Panc1 (cell line): Measurements from ENCODE around the gene FAR2. TPM values are rescaled to one million over a fixed set of nuclear protein-coding genes. Genes with fewer than 3 reads are reported as not detected.

Source experiments
- ATAC-seq: fragments of 200-7000 bp; cut with Tn5 transposase; 2 replicates; pipeline ENCODE4 v1.9.1; 2020; ENCODE audit warnings: mild to moderate bottlenecking, moderate library complexity
- BruUV-seq: library from RNA; stranded (reverse); fragments of 400-500 nt; replicated peaks from 2 replicates; lab custom pipeline; 2021; lab: Mats Ljungman, UMichigan
- CTCF ChIA-PET: fragments of 300-600 bp; sonication (Branson Sonifier 250); formaldehyde crosslinking; loops from one replicate; lab custom pipeline; 2022; ENCODE audit warnings: antibody characterized with exemption; lab: Charles Lee
- POLR2A ChIA-PET: fragments of 300-600 bp; sonication (Branson Sonifier 250); formaldehyde crosslinking; loops from one replicate; lab custom pipeline; 2022; ENCODE audit warnings: antibody characterized with exemption; lab: Charles Lee
- DNase-seq: peaks from one replicate; pipeline ENCODE4 v3.0.0-alpha.2; 2010; ENCODE audit warnings: low read depth, low spot score
- H3K27ac ChIP-seq: 2 replicates; pipeline ENCODE4 v1.5.1; 2011; ENCODE audit warnings: mild to moderate bottlenecking, low read length, inconsistent platforms
- H3K27me3 ChIP-seq: fragments of 200-500 bp; sonication (Bioruptor generic); 2 replicates; pipeline ENCODE4 v1.6.0; 2014; ENCODE audit warnings: low read length, inconsistent platforms; ENCODE audit not compliant: control insufficient read depth, insufficient read depth
- H3K36me3 ChIP-seq: fragments of 200-500 bp; sonication (Bioruptor generic); 2 replicates; pipeline ENCODE4 v1.5.1; 2014; ENCODE audit warnings: inconsistent platforms, mild to moderate bottlenecking, low read length, moderate library complexity; ENCODE audit not compliant: control insufficient read depth, insufficient read depth
- H3K4me1 ChIP-seq: 2 replicates; pipeline ENCODE4 v1.5.1; 2011; ENCODE audit warnings: inconsistent platforms, mild to moderate bottlenecking, low read length, moderate library complexity; ENCODE audit not compliant: control insufficient read depth, insufficient read depth
- H3K4me3 ChIP-seq, 2 experiments: 2 replicates each; pipeline ENCODE4 v1.5.1; 2011 to 2012; ENCODE audit warnings: low read depth in 2 of 2, low read length in 2 of 2, mild to moderate bottlenecking in 2 of 2, inconsistent platforms in 1 of 2, moderate library complexity in 1 of 2
- H3K9me3 ChIP-seq: fragments of 200-500 bp; sonication (Bioruptor generic); 2 replicates; pipeline ENCODE4 v1.5.1; 2014; ENCODE audit warnings: low read depth, mild to moderate bottlenecking, inconsistent platforms, low read length, moderate library complexity; ENCODE audit not compliant: control insufficient read depth, insufficient read depth
- POLR2AphosphoS5 ChIP-seq: IDR thresholded peaks from 2 replicates; pipeline ENCODE4 v1.6.1; 2012; ENCODE audit warnings: mild to moderate bottlenecking, low read depth, low read length, moderate library complexity
- SIN3A ChIP-seq: IDR thresholded peaks from 2 replicates; pipeline ENCODE4 v1.6.1; 2012; ENCODE audit warnings: low read depth, mild to moderate bottlenecking, low read length, moderate library complexity, borderline replicate concordance; ENCODE audit not compliant: insufficient read depth
- TCF7L2 ChIP-seq: IDR thresholded peaks from 2 replicates; pipeline ENCODE4 v1.6.1; 2011; ENCODE audit warnings: mild to moderate bottlenecking, low read depth, low read length, inconsistent platforms
- in situ Hi-C: cut with HindIII; loops from 2 replicates; pipeline ENCODE4 v1.10.0; 2016; ENCODE audit warnings: low sequenced_read_pairs, low pct_unique_long_range_greater_than_20kb
- intact Hi-C: fragments of 100-400 bp; cut with micrococcal nuclease; formaldehyde crosslinking; loops from one replicate; pipeline ENCODE4 v1.10.0; 2022; ENCODE audit not compliant: unreplicated experiment
- total RNA-seq: library from RNA; stranded (reverse); gene quantifications from one replicate; pipeline ENCODE4 v1.2.1, GENCODE V29; 2021; ENCODE audit not compliant: unreplicated experiment
- TF ChIP-seq, protein P1 (sequence below), 2 experiments: IDR thresholded peaks; 2 replicates each; pipeline ENCODE4 v1.6.1; 2011 to 2012; ENCODE audit warnings: low read depth in 2 of 2, control low read depth in 1 of 2, low read length in 1 of 2, mild to moderate bottlenecking in 1 of 2, moderate library complexity in 1 of 2; ENCODE audit not compliant: insufficient read depth in 1 of 2
- TF ChIP-seq, protein P2 (sequence below): fragments of 450-650 bp; IDR thresholded peaks from 2 replicates; pipeline ENCODE4 v1.5.1; 2017; ENCODE audit warnings: mild to moderate bottlenecking

Gene FAR2
- total RNA-seq, 1 experiment from 2014 or later, result 6.2 TPM

DNA sequence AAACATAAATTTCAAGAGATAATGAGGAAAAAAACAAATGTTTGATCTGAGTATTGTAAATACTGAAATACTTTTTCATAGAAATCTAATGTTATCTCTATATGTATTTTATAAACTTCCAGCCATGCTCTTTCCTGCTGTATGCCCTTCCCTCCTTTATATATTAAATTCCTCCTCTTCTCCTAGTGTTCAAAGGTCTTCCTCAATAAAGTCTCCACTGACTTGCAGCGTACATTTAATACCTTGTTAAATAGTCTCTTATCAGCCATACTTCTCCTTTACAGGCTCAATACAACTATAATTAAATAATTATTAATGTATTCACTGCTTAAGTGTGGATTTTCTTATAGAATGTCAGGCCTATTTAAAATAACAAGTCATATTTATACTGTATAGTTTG lies 205.9 kb downstream of the FAR2 start:
- Histone ChIP-seq H3K4me1 (peaks cover 7% of the 10 kb centered on the region; the same call in 1 of the 2 replicates), H3K36me3 (peaks cover 26% of the 10 kb centered on the region), H3K9me3 (no peaks in the 10 kb centered on the region), H3K27me3 (no peaks in the 10 kb centered on the region), H3K4me3 (no peak overlapping the region), H3K27ac (no peak overlapping the region)
- no TSS peak for BruUV-seq
- DNase-seq (no peak), ATAC-seq (no peak)
- TF ChIP-seq POLR2AphosphoS5 (no peak), SIN3A (no peak), TCF7L2 (no peak)
- TF ChIP-seq, protein P1, sequence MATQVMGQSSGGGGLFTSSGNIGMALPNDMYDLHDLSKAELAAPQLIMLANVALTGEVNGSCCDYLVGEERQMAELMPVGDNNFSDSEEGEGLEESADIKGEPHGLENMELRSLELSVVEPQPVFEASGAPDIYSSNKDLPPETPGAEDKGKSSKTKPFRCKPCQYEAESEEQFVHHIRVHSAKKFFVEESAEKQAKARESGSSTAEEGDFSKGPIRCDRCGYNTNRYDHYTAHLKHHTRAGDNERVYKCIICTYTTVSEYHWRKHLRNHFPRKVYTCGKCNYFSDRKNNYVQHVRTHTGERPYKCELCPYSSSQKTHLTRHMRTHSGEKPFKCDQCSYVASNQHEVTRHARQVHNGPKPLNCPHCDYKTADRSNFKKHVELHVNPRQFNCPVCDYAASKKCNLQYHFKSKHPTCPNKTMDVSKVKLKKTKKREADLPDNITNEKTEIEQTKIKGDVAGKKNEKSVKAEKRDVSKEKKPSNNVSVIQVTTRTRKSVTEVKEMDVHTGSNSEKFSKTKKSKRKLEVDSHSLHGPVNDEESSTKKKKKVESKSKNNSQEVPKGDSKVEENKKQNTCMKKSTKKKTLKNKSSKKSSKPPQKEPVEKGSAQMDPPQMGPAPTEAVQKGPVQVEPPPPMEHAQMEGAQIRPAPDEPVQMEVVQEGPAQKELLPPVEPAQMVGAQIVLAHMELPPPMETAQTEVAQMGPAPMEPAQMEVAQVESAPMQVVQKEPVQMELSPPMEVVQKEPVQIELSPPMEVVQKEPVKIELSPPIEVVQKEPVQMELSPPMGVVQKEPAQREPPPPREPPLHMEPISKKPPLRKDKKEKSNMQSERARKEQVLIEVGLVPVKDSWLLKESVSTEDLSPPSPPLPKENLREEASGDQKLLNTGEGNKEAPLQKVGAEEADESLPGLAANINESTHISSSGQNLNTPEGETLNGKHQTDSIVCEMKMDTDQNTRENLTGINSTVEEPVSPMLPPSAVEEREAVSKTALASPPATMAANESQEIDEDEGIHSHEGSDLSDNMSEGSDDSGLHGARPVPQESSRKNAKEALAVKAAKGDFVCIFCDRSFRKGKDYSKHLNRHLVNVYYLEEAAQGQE (IDR thresholded peaks at IDR 0.05; ENCODE audit: insufficient read depth in 1 of 2, low read depth in 2 of 2, low read length in 1 of 2), result no peak
- TF ChIP-seq, protein P2, sequence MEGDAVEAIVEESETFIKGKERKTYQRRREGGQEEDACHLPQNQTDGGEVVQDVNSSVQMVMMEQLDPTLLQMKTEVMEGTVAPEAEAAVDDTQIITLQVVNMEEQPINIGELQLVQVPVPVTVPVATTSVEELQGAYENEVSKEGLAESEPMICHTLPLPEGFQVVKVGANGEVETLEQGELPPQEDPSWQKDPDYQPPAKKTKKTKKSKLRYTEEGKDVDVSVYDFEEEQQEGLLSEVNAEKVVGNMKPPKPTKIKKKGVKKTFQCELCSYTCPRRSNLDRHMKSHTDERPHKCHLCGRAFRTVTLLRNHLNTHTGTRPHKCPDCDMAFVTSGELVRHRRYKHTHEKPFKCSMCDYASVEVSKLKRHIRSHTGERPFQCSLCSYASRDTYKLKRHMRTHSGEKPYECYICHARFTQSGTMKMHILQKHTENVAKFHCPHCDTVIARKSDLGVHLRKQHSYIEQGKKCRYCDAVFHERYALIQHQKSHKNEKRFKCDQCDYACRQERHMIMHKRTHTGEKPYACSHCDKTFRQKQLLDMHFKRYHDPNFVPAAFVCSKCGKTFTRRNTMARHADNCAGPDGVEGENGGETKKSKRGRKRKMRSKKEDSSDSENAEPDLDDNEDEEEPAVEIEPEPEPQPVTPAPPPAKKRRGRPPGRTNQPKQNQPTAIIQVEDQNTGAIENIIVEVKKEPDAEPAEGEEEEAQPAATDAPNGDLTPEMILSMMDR, result no peak
- in situ Hi-C loops (no loop called here), intact Hi-C loops (no loop called here)
- ChIA-PET CTCF (no interaction called here), POLR2A (no interaction called here)

DNA sequence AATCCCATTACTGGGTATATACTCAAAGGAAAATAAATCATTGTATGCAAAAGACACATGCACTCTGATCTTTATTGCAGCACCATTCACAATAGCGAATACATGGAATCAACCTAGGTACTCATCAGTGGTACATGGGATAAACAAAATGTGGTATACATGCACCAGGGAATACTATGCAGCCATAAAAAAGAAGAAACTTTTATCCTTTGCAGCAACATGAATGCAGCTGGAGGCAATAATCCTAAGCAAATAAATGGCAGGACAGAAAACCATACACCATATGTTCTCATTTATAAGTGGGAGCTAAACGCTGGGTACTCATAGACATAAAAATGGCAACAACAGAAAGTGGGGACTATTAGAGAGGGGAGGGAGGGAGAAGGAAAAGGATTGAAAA lies 216.0 kb downstream of the FAR2 start:
- Histone ChIP-seq H3K4me1 (no peaks in the 10 kb centered on the region), H3K36me3 (peaks cover 45% of the 10 kb centered on the region), H3K27ac (no peak overlapping the region), H3K9me3 (no peaks in the 10 kb centered on the region), H3K27me3 (no peaks in the 10 kb centered on the region), H3K4me3 (no peak overlapping the region)
- DNase-seq (no peak), ATAC-seq (no peak)
- ChIA-PET POLR2A (no interaction called here), CTCF (interaction anchor here (0.6 kb wide), 1 partner anchor 152 kb away, joined by 3 read pairs; no protein-coding TSS in a partner anchor)
- in situ Hi-C loops (no loop called here), intact Hi-C loops (no loop called here)
- TF ChIP-seq SIN3A (no peak), POLR2AphosphoS5 (no peak), TCF7L2 (no peak)
- TF ChIP-seq, protein P1 (IDR thresholded peaks at IDR 0.05; ENCODE audit: insufficient read depth in 1 of 2, low read depth in 2 of 2, low read length in 1 of 2), result no peak
- TF ChIP-seq, protein P2, result no peak
- no TSS peak for BruUV-seq
